ENCODE measurements around the gene GAB1. TPM values are rescaled to one million over a fixed set of nuclear protein-coding genes. Genes with fewer than 3 reads are reported as not detected.

The GAB1 gene
- total RNA-seq, 4 donors from 2014 or later, result 102 to 129 (median 118) TPM

DNA sequence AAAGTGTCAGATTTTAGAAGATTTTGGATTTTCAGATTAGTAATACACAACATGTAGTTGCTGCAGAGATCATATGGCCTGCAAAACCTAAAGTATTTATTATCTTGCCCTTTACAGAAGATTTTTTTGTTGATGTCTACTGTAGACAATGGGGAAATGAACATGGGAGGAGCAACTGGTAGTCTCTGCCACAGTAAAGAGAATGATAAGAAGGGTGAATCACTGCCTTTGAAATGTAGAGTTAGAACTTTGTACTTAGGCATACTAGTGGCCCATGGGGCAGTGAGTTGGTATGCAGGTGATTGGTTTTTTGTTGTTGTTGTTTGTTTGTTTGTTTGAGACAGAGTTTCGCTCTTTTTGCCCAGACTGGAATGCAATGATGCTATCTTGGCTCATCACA is 50.1 kb downstream of the GAB1 start:
- Histone ChIP-seq H3K27me3 (no peaks in the 10 kb centered on the region), H3K27ac (peak overlapping the region in 3 of 4 donors; percentile 45 to 81 (median 71)), H3K4me3 (no peak overlapping the region), H3K4me1 (peaks cover 40 to 99% (median 53%) of the 10 kb centered on the region in 3 donors), H3K36me3 (no peaks in the 10 kb centered on the region), H3K9me3 (no peaks in the 10 kb centered on the region)
- TF ChIP-seq, protein P1, sequence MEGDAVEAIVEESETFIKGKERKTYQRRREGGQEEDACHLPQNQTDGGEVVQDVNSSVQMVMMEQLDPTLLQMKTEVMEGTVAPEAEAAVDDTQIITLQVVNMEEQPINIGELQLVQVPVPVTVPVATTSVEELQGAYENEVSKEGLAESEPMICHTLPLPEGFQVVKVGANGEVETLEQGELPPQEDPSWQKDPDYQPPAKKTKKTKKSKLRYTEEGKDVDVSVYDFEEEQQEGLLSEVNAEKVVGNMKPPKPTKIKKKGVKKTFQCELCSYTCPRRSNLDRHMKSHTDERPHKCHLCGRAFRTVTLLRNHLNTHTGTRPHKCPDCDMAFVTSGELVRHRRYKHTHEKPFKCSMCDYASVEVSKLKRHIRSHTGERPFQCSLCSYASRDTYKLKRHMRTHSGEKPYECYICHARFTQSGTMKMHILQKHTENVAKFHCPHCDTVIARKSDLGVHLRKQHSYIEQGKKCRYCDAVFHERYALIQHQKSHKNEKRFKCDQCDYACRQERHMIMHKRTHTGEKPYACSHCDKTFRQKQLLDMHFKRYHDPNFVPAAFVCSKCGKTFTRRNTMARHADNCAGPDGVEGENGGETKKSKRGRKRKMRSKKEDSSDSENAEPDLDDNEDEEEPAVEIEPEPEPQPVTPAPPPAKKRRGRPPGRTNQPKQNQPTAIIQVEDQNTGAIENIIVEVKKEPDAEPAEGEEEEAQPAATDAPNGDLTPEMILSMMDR (IDR thresholded peaks at IDR 0.05), result no peak
- TF ChIP-seq EP300 (IDR thresholded peaks at IDR 0.05) (no peak), POLR2AphosphoS5 (IDR thresholded peaks at IDR 0.05) (no peak), POLR2A (IDR thresholded peaks at IDR 0.05) (no peak)
- no peak for ATAC-seq
- 78% methylated on average over 1 of the region's 1 CpG for WGBS, 2 donors (ENCODE audit: low coverage in 1 of 2)

DNA sequence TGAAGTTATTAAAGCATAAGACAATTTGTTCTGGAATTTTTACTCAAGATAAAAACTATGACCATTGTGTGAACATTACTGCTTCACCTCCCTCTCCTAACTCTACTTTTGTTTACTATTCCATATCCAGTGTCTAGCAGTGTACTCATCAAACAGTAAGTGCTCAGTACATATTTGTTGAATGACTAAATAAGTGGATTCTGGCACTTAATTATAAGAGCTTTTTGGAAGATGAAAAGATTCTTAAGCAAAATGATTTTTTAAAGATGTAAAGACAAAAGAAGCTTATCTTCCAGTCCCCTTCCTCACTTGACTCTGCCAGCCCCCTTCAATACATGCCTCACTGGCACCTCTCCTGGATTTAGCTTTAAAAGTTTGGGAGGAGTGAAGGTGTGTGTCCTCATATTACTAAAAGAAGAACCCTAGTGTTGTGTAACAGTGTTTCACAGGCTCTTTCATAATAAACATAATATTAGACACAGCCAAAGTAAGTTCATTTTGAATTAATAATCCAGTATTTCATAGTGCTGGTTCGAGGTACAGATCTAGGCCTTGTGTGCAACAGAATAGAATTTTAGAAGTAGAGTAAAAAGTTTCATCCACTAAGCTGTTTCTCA is 53.0 kb downstream of the GAB1 start:
- ATAC-seq, result peak; percentile 87
- TF ChIP-seq POLR2A (IDR thresholded peaks at IDR 0.05) (no peak), EP300 (IDR thresholded peaks at IDR 0.05) (no peak), POLR2AphosphoS5 (IDR thresholded peaks at IDR 0.05) (peak; percentile 38)
- TF ChIP-seq, protein P1 (IDR thresholded peaks at IDR 0.05), result no peak
- Histone ChIP-seq H3K27ac (peak overlapping the region; percentile 40 to 71 (median 62)), H3K9me3 (no peaks in the 10 kb centered on the region), H3K27me3 (no peaks in the 10 kb centered on the region), H3K36me3 (no peaks in the 10 kb centered on the region), H3K4me1 (peaks cover 46 to 99% (median 50%) of the 10 kb centered on the region in 3 donors), H3K4me3 (no peak overlapping the region)
- 15 to 24% methylated on average over 1 of the region's 1 CpG for WGBS, 2 donors (ENCODE audit: low coverage in 1 of 2)

DNA sequence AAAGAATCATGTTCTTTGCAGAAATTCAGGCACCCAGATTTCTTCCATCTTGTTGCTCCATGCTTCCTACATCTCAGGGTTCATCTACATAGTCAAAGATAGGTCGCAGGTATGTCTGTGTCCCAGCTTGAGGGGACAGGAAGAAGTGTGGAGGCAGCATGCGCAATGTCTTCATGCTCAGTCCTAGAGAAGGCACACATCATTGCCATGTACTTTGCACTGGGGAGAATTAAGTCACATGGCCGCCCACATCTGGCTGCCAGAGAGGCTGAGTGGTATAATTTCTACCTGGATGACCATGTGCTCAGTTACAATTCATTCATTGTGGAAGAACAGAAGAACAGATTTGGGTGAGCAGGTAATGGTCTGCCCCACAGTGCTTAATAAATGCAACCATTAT is 54.1 kb downstream of the GAB1 start:
- TF ChIP-seq POLR2AphosphoS5 (IDR thresholded peaks at IDR 0.05) (no peak), EP300 (IDR thresholded peaks at IDR 0.05) (no peak), POLR2A (IDR thresholded peaks at IDR 0.05) (no peak)
- TF ChIP-seq, protein P1 (IDR thresholded peaks at IDR 0.05), result no peak
- Histone ChIP-seq H3K36me3 (no peaks in the 10 kb centered on the region), H3K4me1 (peaks cover 48 to 99% (median 48%) of the 10 kb centered on the region in 3 donors), H3K4me3 (no peak overlapping the region), H3K27me3 (no peaks in the 10 kb centered on the region), H3K27ac (peak overlapping the region; percentile 39 to 71 (median 58)), H3K9me3 (no peaks in the 10 kb centered on the region)
- ATAC-seq, result no peak
- WGBS, 2 donors (ENCODE audit: low coverage in 1 of 2), result 83 to 93% methylated on average over 3 of the region's 3 CpGs

DNA sequence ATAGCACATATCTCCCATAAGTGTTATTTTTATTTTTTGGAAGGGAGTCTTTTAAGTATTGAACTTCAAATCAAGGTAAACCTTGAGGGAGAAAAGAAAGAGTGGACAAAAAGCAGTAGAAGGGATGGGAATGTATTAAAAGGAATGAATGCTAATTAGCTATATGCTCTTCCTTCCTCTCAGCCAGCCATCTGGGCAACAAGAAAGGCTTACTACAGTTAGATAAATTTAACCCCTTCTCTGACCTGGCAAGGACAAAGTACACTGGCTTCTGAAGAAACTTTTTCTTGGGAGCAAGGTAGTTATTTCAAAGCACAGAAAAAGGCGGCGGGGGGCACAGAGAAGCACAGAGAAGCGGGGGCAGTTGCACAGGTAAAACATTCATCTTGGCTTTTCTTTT is 54.6 kb downstream of the GAB1 start:
- Histone ChIP-seq H3K4me3 (no peak overlapping the region), H3K4me1 (peaks cover 48 to 99% (median 50%) of the 10 kb centered on the region in 3 donors), H3K27me3 (no peaks in the 10 kb centered on the region), H3K27ac (peak overlapping the region in 3 of 4 donors; percentile 39 to 71 (median 63)), H3K36me3 (no peaks in the 10 kb centered on the region), H3K9me3 (no peaks in the 10 kb centered on the region)
- 86 to 100% methylated on average over 2 to 3 of the region's 3 CpGs for WGBS, 2 donors (ENCODE audit: low coverage in 1 of 2)
- no peak for TF ChIP-seq POLR2A (IDR thresholded peaks at IDR 0.05)
- TF ChIP-seq EP300 (IDR thresholded peaks at IDR 0.05), result no peak
- no peak for TF ChIP-seq POLR2AphosphoS5 (IDR thresholded peaks at IDR 0.05)
- TF ChIP-seq, protein P1 (IDR thresholded peaks at IDR 0.05), result no peak
- no peak for ATAC-seq

DNA sequence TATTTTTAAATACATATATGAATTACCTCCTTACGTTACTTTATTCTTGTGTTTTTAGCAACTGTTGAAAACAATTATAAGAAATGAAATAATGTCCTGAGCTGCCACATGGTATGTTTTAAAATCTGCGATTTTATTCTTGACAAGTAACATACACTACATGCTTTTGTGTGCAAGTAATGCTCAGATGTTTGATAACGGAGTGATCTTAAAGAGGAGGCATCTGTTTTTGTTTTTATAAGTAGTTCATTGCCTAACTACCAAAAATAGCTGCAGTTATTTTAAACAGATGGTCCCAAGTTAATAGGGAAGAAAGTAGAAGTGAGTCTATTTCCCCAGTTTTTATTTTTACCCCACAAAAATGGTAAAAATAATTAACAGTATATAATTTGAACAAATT is 55.2 kb downstream of the GAB1 start:
- H3K4me1 ChIP-seq, result peaks cover 48 to 99% (median 55%) of the 10 kb centered on the region in 3 donors
- TF ChIP-seq, protein P1 (IDR thresholded peaks at IDR 0.05), result no peak
- TF ChIP-seq POLR2AphosphoS5 (IDR thresholded peaks at IDR 0.05) (no peak), POLR2A (IDR thresholded peaks at IDR 0.05) (no peak)
- H3K9me3 ChIP-seq, result no peaks in the 10 kb centered on the region
- no peak for ATAC-seq
- no peaks in the 10 kb centered on the region for H3K36me3 ChIP-seq
- H3K27me3 ChIP-seq, result no peaks in the 10 kb centered on the region
- H3K27ac ChIP-seq, result peak overlapping the region; percentile 26 to 71 (median 51)
- H3K4me3 ChIP-seq, result no peak overlapping the region
- WGBS, 2 donors (ENCODE audit: low coverage in 1 of 2), result 6 to 21% methylated on average over 3 of the region's 3 CpGs
